ENCODE data around the gene MTX3.

The MTX3 gene

GRCh38 chr5:79982136-79982535 lies 8.9 kb downstream of the MTX3 start:
- no peak for DNase-seq

GRCh38 chr5:79976759-79977515 lies 14.1 kb downstream of the MTX3 start:
- DNase-seq = no peak

- no peak for DNase-seq
Measured at GRCh38 chr5:79975422-79975821, 15.6 kb downstream of the MTX3 start.

GRCh38 chr5:79974886-79975285 lies 16.2 kb downstream of the MTX3 start:
- no peak for DNase-seq

GRCh38 chr5:79973996-79974395 lies 17.1 kb downstream of the MTX3 start:
- DNase-seq = no peak

- DNase-seq = no peak
Measured at GRCh38 chr5:79973511-79973910, 17.6 kb downstream of the MTX3 start.

GRCh38 chr5:79971156-79971555 lies 19.9 kb downstream of the MTX3 start:
- no peak for DNase-seq

GRCh38 chr5:79966448-79966847 lies 24.6 kb downstream of the MTX3 start:
- DNase-seq = no peak

GRCh38 chr5:79964136-79964535 lies 26.9 kb downstream of the MTX3 start:
- DNase-seq = no peak

- DNase-seq = no peak
Measured at GRCh38 chr5:79963261-79964061, 27.6 kb downstream of the MTX3 start.

- DNase-seq = no peak
Measured at GRCh38 chr5:79962575-79963222, 28.4 kb downstream of the MTX3 start.

GRCh38 chr5:79961716-79962574 lies 29.1 kb downstream of the MTX3 start:
- no peak for DNase-seq

- DNase-seq = no peak
Measured at GRCh38 chr5:79959407-79959806, 31.7 kb downstream of the MTX3 start.

GRCh38 chr5:79955941-79956670 lies 35.0 kb downstream of the MTX3 start:
- no peak for DNase-seq

- DNase-seq = no peak
Measured at GRCh38 chr5:79955356-79955895, 35.6 kb downstream of the MTX3 start.

GRCh38 chr5:79954620-79955019 lies 36.4 kb downstream of the MTX3 start:
- DNase-seq = no peak

- no peak for DNase-seq
Measured at GRCh38 chr5:79947567-79947966, 43.5 kb downstream of the MTX3 start.

- DNase-seq = no peak
Measured at GRCh38 chr5:79938468-79938867, 52.6 kb downstream of the MTX3 start.

GRCh38 chr5:79936646-79937216 lies 54.3 kb downstream of the MTX3 start:
- no peak for DNase-seq

GRCh38 chr5:79936002-79936645 lies 54.9 kb downstream of the MTX3 start:
- DNase-seq = no peak

- DNase-seq = no peak
Measured at GRCh38 chr5:79934681-79935080, 56.4 kb downstream of the MTX3 start.
